B cell (primary cell): ENCODE results near the gene ANTKMT. TPM values are rescaled to one million over a fixed set of nuclear protein-coding genes. Genes with fewer than 3 reads are reported as not detected.

Experiments
- ATAC-seq: fragments of 200-7000 bp; cut with Tn5 transposase; one replicate; pipeline ENCODE4 v1.10.0; 2021; ENCODE audit warnings: low read depth, mild to moderate bottlenecking, moderate number of reproducible peaks, moderate library complexity
- CTCF ChIA-PET: fragments of 350-600 bp; sonication (Branson Sonifier 250); formaldehyde crosslinking; loops from one replicate; lab custom pipeline; 2021; ENCODE audit warnings: antibody characterized with exemption, inconsistent platforms; lab: Charles Lee
- POLR2A ChIA-PET: fragments of 350-600 bp; sonication (Branson Sonifier 250); formaldehyde crosslinking; loops from one replicate; lab custom pipeline; 2021; ENCODE audit warnings: antibody characterized with exemption; lab: Charles Lee
- DNase-seq: peaks from one replicate; pipeline ENCODE4 v3.0.0; 2013
- H2AFZ ChIP-seq: 2 replicates; pipeline ENCODE4 v1.6.1; 2012; ENCODE audit warnings: mild to moderate bottlenecking, low read depth, low read length; ENCODE audit not compliant: insufficient read depth, poor library complexity, severe bottlenecking
- H3K27ac ChIP-seq, 2 donors: 1 replicate in 1 of 2; 2 replicates in 1 of 2; pipeline ENCODE4 v1.5.1; 2012 to 2013; ENCODE audit warnings: low read length in 2 of 2, mild to moderate bottlenecking in 2 of 2, moderate library complexity in 1 of 2
- H3K27me3 ChIP-seq, 4 experiments: fragments of 200-600 bp in 1 of 4; sonication (generic) in 1 of 4; replicated peaks in 1 of 4; 1 replicate in 2 of 4; 2 replicates in 2 of 4; pipeline versions ENCODE4 v1.6.1 to v1.7.0; 2013 to 2016; ENCODE audit warnings: low read length in 3 of 4, mild to moderate bottlenecking in 2 of 4, mixed read lengths in 1 of 4, moderate library complexity in 1 of 4; ENCODE audit not compliant: insufficient read depth in 4 of 4, control insufficient read depth in 3 of 4; ENCODE audit errors: control extremely low read depth in 1 of 4
- H3K36me3 ChIP-seq, 2 experiments: replicated peaks in 1 of 2; 1 replicate in 1 of 2; 2 replicates in 1 of 2; pipeline versions ENCODE4 v1.6.1 to v1.7.1; 2013; ENCODE audit warnings: low read length in 1 of 2; ENCODE audit not compliant: insufficient read depth in 2 of 2, control insufficient read depth in 1 of 2; ENCODE audit errors: control extremely low read depth in 1 of 2, extremely low read depth in 1 of 2
- H3K4me1 ChIP-seq, 2 donors: fragments of 200-600 bp in 1 of 2; sonication (generic) in 1 of 2; 1 replicate in 1 of 2; 2 replicates in 1 of 2; pipeline versions ENCODE4 v1.5.1 to v1.6.1; 2013 to 2017; ENCODE audit warnings: low read length in 2 of 2; ENCODE audit not compliant: control insufficient read depth in 2 of 2, insufficient read depth in 2 of 2
- H3K4me2 ChIP-seq: replicated peaks from 2 replicates; pipeline ENCODE3; 2012; ENCODE audit warnings: mild to moderate bottlenecking, low read depth, low read length; ENCODE audit not compliant: poor library complexity, severe bottlenecking
- H3K4me3 ChIP-seq, 5 experiments: fragments of 200-600 bp in 1 of 5; sonication (generic) in 1 of 5; 1 replicate in 3 of 5; 2 replicates in 2 of 5; pipeline versions ENCODE4 v1.5.1 to v1.7.0; 2011 to 2016; ENCODE audit warnings: low read length in 4 of 5, mild to moderate bottlenecking in 4 of 5, low read depth in 2 of 5, control low read depth in 1 of 5, moderate library complexity in 1 of 5; ENCODE audit not compliant: insufficient read depth in 1 of 5; ENCODE audit errors: control extremely low read depth in 1 of 5, extremely low read depth in 1 of 5
- H3K79me2 ChIP-seq: fragments of 200-600 bp; sonication (generic); one replicate; pipeline ENCODE4 v1.6.0; 2016; ENCODE audit warnings: low read length; ENCODE audit not compliant: control insufficient read depth, insufficient read depth
- H3K9ac ChIP-seq: fragments of 200-600 bp; sonication (generic); 2 replicates; pipeline ENCODE4 v1.6.1; 2017; ENCODE audit warnings: mild to moderate bottlenecking, low read length, moderate library complexity
- H3K9me3 ChIP-seq, 3 donors: one replicate each; pipeline versions ENCODE4 v1.6.1 to v1.7.1; 2013; ENCODE audit warnings: low read length in 2 of 3; ENCODE audit not compliant: control insufficient read depth in 2 of 3, insufficient read depth in 1 of 3; ENCODE audit errors: control extremely low read depth in 1 of 3
- H4K20me1 ChIP-seq: 2 replicates; pipeline ENCODE4 v1.6.0; 2012; ENCODE audit warnings: mild to moderate bottlenecking, low read length; ENCODE audit not compliant: insufficient read depth, control insufficient read depth, poor library complexity, severe bottlenecking
- H3K27ac Mint-ChIP-seq: one replicate; pipeline ENCODE4 v1.8.0; 2021; ENCODE audit warnings: mixed read lengths
- H3K27me3 Mint-ChIP-seq: one replicate; pipeline ENCODE4 v1.8.0; 2021; ENCODE audit warnings: mixed read lengths
- H3K4me1 Mint-ChIP-seq: one replicate; pipeline ENCODE4 v1.8.0; 2021; ENCODE audit warnings: mixed read lengths
- H3K4me3 Mint-ChIP-seq: one replicate; pipeline ENCODE4 v1.8.0; 2021; ENCODE audit warnings: mixed read lengths
- H3K9me3 Mint-ChIP-seq: one replicate; pipeline ENCODE4 v1.8.0; 2022; ENCODE audit warnings: mixed read lengths; ENCODE audit not compliant: insufficient read depth
- CTCF ChIP-seq: fragments of 200-600 bp; IDR thresholded peaks from one replicate; pipeline ENCODE4 v1.8.0; 2022; ENCODE audit warnings: antibody characterized with exemption, mild to moderate bottlenecking
- EZH2 ChIP-seq: IDR thresholded peaks from 2 replicates; pipeline ENCODE4 v1.6.1; 2012; ENCODE audit warnings: borderline replicate concordance, low read depth, mild to moderate bottlenecking, moderate library complexity, low read length; ENCODE audit not compliant: insufficient read depth, poor library complexity, severe bottlenecking
- WGBS: methylation state at CpG from one replicate; pipeline ENCODE4 v1.1.5; 2013; ENCODE audit warnings: missing lambda C conversion rate; ENCODE audit not compliant: insufficient coverage; 5-methylcytosine and 5-hydroxymethylcytosine counted together
- intact Hi-C: fragments of 100-400 bp; cut with micrococcal nuclease; formaldehyde crosslinking; loops from one replicate; pipeline ENCODE4 v1.10.0; 2022
- polyA plus RNA-seq: library from polyadenylated mRNA; depleted of rRNA; stranded (reverse); fragments of >200 nt; gene quantifications from 2 replicates; pipeline ENCODE4 v1.2.3, GENCODE V29; 2012
- total RNA-seq, 2 donors: library from RNA; stranded (reverse); fragments of 120-200 nt in 1 of 2; gene quantifications; 1 replicate in 1 of 2; 2 replicates in 1 of 2; pipeline versions ENCODE4 v1.2.3 to v1.2.4, GENCODE V29; 2013 to 2022

The ANTKMT gene
- total and polyA plus RNA-seq, 2 donors (not counting 1 experiment from before 2014, with no cell fraction given): 41.0 to 54.1 TPM

- ChIA-PET POLR2A (interaction anchor here (0.6 to 2.0 kb wide), 3 partner anchors 12 to 24 kb away, joined by 4 to 11 read pairs (median 9); no protein-coding TSS in a partner anchor), CTCF (interaction anchor here (1.0 to 5.9 kb wide), 7 partner anchors 8 to 46 kb away, joined by 3 to 31 read pairs (median 6); partner anchors contain the start of genes ANTKMT and METRN)
- 55% methylated on average over 38 of the region's 38 CpGs for WGBS
- H3K27ac ChIP-seq: peak overlapping the region; percentile 86 to 94
- H3K9me3 Mint-ChIP-seq: no peaks in the 10 kb centered on the region
- peaks cover 0 to 22% of the 10 kb centered on the region in 2 experiments for H3K36me3 ChIP-seq
- ATAC-seq: no peak
- peaks cover 18% of the 10 kb centered on the region for H3K4me1 Mint-ChIP-seq
- peak; percentile 24 for DNase-seq
- H3K4me1 ChIP-seq: peaks cover 20 to 36% of the 10 kb centered on the region in 2 donors
- peak overlapping the region; percentile 82 for H3K4me3 Mint-ChIP-seq
- H3K9ac ChIP-seq: peak overlapping the region; percentile 97
- peak overlapping the region; percentile 99 for H3K4me2 ChIP-seq
- peak overlapping the region; percentile 59 for H3K27ac Mint-ChIP-seq
- peak overlapping the region; percentile 90 for H2AFZ ChIP-seq
- intact Hi-C loops: loop anchor here (2.0 kb wide), 1 partner anchor 55 kb away; the partner anchor contains the start of gene JMJD8
- H3K4me3 ChIP-seq: peak overlapping the region; percentile 18 to 94 (median 81)
- no peaks in the 10 kb centered on the region for H3K27me3 ChIP-seq
- H3K79me2 ChIP-seq: peaks cover 16% of the 10 kb centered on the region
- H3K9me3 ChIP-seq: no peaks in the 10 kb centered on the region
- H4K20me1 ChIP-seq: peaks cover 9% of the 10 kb centered on the region
- TF ChIP-seq CTCF (no peak), EZH2 (no peak)
- no peaks in the 10 kb centered on the region for H3K27me3 Mint-ChIP-seq
Observed at GRCh38 chr16:739560-740458, 18.9 kb downstream of the ANTKMT start.
